OCI-LY1 (cell line): ENCODE data around the gene CPEB4.

Experiments used
- CTCF ChIP-seq: fragments of 200-600 bp; sonication (generic), shearing (Covaris generic); IDR thresholded peaks from 2 replicates; pipeline ENCODE4 v1.5.1; 2017; ENCODE audit warnings: mild to moderate bottlenecking, antibody characterized with exemption, low read length, moderate library complexity, mixed read lengths
- EZH2 ChIP-seq: fragments of 200-600 bp; sonication (generic), shearing (Covaris generic); IDR thresholded peaks from 2 replicates; pipeline ENCODE4 v1.8.0; 2017; ENCODE audit warnings: borderline replicate concordance, mixed run types, mild to moderate bottlenecking, antibody characterized with exemption, low read length, moderate library complexity, mixed read lengths

- peak; percentile 53 for TF ChIP-seq CTCF
- TF ChIP-seq EZH2: no peak
Observed at GRCh38 chr5:173984218-173984617, 96.1 kb downstream of the CPEB4 start.
